NCI-H774 (cell line): ENCODE results near the gene EGLN1.

Source experiments
- DNase-seq: peaks from one replicate; lab custom pipeline; 2025; lab: John Stamatoyannopoulos, UW

The EGLN1 gene

GRCh38 chr1:231395998-231396390 is 26.1 kb downstream of the EGLN1 start:
- DNase-seq = no peak

GRCh38 chr1:231395076-231395997 is 26.8 kb downstream of the EGLN1 start:
- no peak for DNase-seq

- DNase-seq = no peak
Observed at GRCh38 chr1:231393668-231394067, 28.4 kb downstream of the EGLN1 start.

- no peak for DNase-seq
Observed at GRCh38 chr1:231392389-231393131, 29.5 kb downstream of the EGLN1 start.

- DNase-seq = no peak
Observed at GRCh38 chr1:231390071-231390470, 32.0 kb downstream of the EGLN1 start.

GRCh38 chr1:231387770-231388669 is 34.1 kb downstream of the EGLN1 start:
- DNase-seq = no peak

GRCh38 chr1:231386466-231386865 is 35.6 kb downstream of the EGLN1 start:
- no peak for DNase-seq

GRCh38 chr1:231385416-231385748 is 36.7 kb downstream of the EGLN1 start:
- no peak for DNase-seq

GRCh38 chr1:231384696-231385415 is 37.2 kb downstream of the EGLN1 start:
- DNase-seq = no peak

GRCh38 chr1:231383159-231383860 is 38.8 kb downstream of the EGLN1 start:
- no peak for DNase-seq

GRCh38 chr1:231382426-231382825 is 39.7 kb downstream of the EGLN1 start:
- DNase-seq = no peak

- DNase-seq = no peak
Observed at GRCh38 chr1:231381729-231382128, 40.4 kb downstream of the EGLN1 start.

- DNase-seq = no peak
Observed at GRCh38 chr1:231376875-231377549, 45.1 kb downstream of the EGLN1 start.

- DNase-seq = no peak
Observed at GRCh38 chr1:231376101-231376500, 46.0 kb downstream of the EGLN1 start.

GRCh38 chr1:231374394-231374793 is 47.7 kb downstream of the EGLN1 start:
- no peak for DNase-seq

GRCh38 chr1:231372501-231372900 is 49.6 kb downstream of the EGLN1 start:
- no peak for DNase-seq

GRCh38 chr1:231369282-231369681 is 52.8 kb downstream of the EGLN1 start:
- no peak for DNase-seq

GRCh38 chr1:231364192-231364591 is 57.9 kb downstream of the EGLN1 start:
- DNase-seq = no peak

GRCh38 chr1:231363624-231364023 is 58.5 kb downstream of the EGLN1 start:
- DNase-seq = no peak

- DNase-seq = no peak
Observed at GRCh38 chr1:231362325-231362724, 59.8 kb downstream of the EGLN1 start.
